Panc1 (cell line): Measurements from ENCODE around the gene SAMD11. TPM values are rescaled to one million over a fixed set of nuclear protein-coding genes. Genes with fewer than 3 reads are reported as not detected.

Experiments used
- ATAC-seq: fragments of 200-7000 bp; cut with Tn5 transposase; 2 replicates; pipeline ENCODE4 v1.9.1; 2020; ENCODE audit warnings: mild to moderate bottlenecking, moderate library complexity
- BruUV-seq: library from RNA; stranded (reverse); fragments of 400-500 nt; replicated peaks from 2 replicates; lab custom pipeline; 2021; lab: Mats Ljungman, UMichigan
- CTCF ChIA-PET: fragments of 300-600 bp; sonication (Branson Sonifier 250); formaldehyde crosslinking; loops from one replicate; lab custom pipeline; 2022; ENCODE audit warnings: antibody characterized with exemption; lab: Charles Lee
- POLR2A ChIA-PET: fragments of 300-600 bp; sonication (Branson Sonifier 250); formaldehyde crosslinking; loops from one replicate; lab custom pipeline; 2022; ENCODE audit warnings: antibody characterized with exemption; lab: Charles Lee
- DNase-seq: peaks from one replicate; pipeline ENCODE4 v3.0.0-alpha.2; 2010; ENCODE audit warnings: low read depth, low spot score
- H3K27ac ChIP-seq: 2 replicates; pipeline ENCODE4 v1.5.1; 2011; ENCODE audit warnings: mild to moderate bottlenecking, low read length, inconsistent platforms
- H3K27me3 ChIP-seq: fragments of 200-500 bp; sonication (Bioruptor generic); 2 replicates; pipeline ENCODE4 v1.6.0; 2014; ENCODE audit warnings: low read length, inconsistent platforms; ENCODE audit not compliant: control insufficient read depth, insufficient read depth
- H3K36me3 ChIP-seq: fragments of 200-500 bp; sonication (Bioruptor generic); 2 replicates; pipeline ENCODE4 v1.5.1; 2014; ENCODE audit warnings: inconsistent platforms, mild to moderate bottlenecking, low read length, moderate library complexity; ENCODE audit not compliant: control insufficient read depth, insufficient read depth
- H3K4me1 ChIP-seq: 2 replicates; pipeline ENCODE4 v1.5.1; 2011; ENCODE audit warnings: inconsistent platforms, mild to moderate bottlenecking, low read length, moderate library complexity; ENCODE audit not compliant: control insufficient read depth, insufficient read depth
- H3K4me3 ChIP-seq, 2 experiments: 2 replicates each; pipeline ENCODE4 v1.5.1; 2011 to 2012; ENCODE audit warnings: low read depth in 2 of 2, low read length in 2 of 2, mild to moderate bottlenecking in 2 of 2, inconsistent platforms in 1 of 2, moderate library complexity in 1 of 2
- H3K9me3 ChIP-seq: fragments of 200-500 bp; sonication (Bioruptor generic); 2 replicates; pipeline ENCODE4 v1.5.1; 2014; ENCODE audit warnings: low read depth, mild to moderate bottlenecking, inconsistent platforms, low read length, moderate library complexity; ENCODE audit not compliant: control insufficient read depth, insufficient read depth
- POLR2AphosphoS5 ChIP-seq: IDR thresholded peaks from 2 replicates; pipeline ENCODE4 v1.6.1; 2012; ENCODE audit warnings: mild to moderate bottlenecking, low read depth, low read length, moderate library complexity
- SIN3A ChIP-seq: IDR thresholded peaks from 2 replicates; pipeline ENCODE4 v1.6.1; 2012; ENCODE audit warnings: low read depth, mild to moderate bottlenecking, low read length, moderate library complexity, borderline replicate concordance; ENCODE audit not compliant: insufficient read depth
- TCF7L2 ChIP-seq: IDR thresholded peaks from 2 replicates; pipeline ENCODE4 v1.6.1; 2011; ENCODE audit warnings: mild to moderate bottlenecking, low read depth, low read length, inconsistent platforms
- in situ Hi-C: cut with HindIII; loops from 2 replicates; pipeline ENCODE4 v1.10.0; 2016; ENCODE audit warnings: low sequenced_read_pairs, low pct_unique_long_range_greater_than_20kb
- intact Hi-C: fragments of 100-400 bp; cut with micrococcal nuclease; formaldehyde crosslinking; loops from one replicate; pipeline ENCODE4 v1.10.0; 2022; ENCODE audit not compliant: unreplicated experiment
- total RNA-seq: library from RNA; stranded (reverse); gene quantifications from one replicate; pipeline ENCODE4 v1.2.1, GENCODE V29; 2021; ENCODE audit not compliant: unreplicated experiment
- TF ChIP-seq, protein P1 (sequence below): fragments of 450-650 bp; IDR thresholded peaks from 2 replicates; pipeline ENCODE4 v1.5.1; 2017; ENCODE audit warnings: mild to moderate bottlenecking
- TF ChIP-seq, protein P2 (sequence below), 2 experiments: IDR thresholded peaks; 2 replicates each; pipeline ENCODE4 v1.6.1; 2011 to 2012; ENCODE audit warnings: low read depth in 2 of 2, control low read depth in 1 of 2, low read length in 1 of 2, mild to moderate bottlenecking in 1 of 2, moderate library complexity in 1 of 2; ENCODE audit not compliant: insufficient read depth in 1 of 2

Gene SAMD11
- total RNA-seq, 1 experiment from 2014 or later, result 51.8 TPM

DNA sequence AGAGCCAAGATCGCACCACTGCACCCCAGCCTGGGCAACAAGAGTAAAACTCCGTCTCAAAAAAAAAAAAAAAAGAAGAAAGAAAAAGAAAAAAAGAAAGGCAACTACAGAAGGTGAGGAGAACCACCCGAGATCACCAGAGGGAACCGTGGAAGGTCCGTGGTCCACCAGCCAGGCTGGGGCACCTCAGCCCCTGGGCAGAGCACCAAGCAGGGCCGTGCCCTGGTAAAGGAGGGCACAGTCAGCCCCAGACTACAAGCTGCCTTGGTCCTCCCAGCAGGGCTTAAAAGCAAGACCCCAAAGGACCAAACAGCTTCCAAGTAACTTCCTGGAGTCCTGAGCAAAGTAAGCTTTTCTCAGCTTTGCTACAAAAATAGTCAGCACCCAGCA lies 8.8 kb upstream of the SAMD11 start:
- TF ChIP-seq, protein P1, sequence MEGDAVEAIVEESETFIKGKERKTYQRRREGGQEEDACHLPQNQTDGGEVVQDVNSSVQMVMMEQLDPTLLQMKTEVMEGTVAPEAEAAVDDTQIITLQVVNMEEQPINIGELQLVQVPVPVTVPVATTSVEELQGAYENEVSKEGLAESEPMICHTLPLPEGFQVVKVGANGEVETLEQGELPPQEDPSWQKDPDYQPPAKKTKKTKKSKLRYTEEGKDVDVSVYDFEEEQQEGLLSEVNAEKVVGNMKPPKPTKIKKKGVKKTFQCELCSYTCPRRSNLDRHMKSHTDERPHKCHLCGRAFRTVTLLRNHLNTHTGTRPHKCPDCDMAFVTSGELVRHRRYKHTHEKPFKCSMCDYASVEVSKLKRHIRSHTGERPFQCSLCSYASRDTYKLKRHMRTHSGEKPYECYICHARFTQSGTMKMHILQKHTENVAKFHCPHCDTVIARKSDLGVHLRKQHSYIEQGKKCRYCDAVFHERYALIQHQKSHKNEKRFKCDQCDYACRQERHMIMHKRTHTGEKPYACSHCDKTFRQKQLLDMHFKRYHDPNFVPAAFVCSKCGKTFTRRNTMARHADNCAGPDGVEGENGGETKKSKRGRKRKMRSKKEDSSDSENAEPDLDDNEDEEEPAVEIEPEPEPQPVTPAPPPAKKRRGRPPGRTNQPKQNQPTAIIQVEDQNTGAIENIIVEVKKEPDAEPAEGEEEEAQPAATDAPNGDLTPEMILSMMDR, result no peak
- no peak for TF ChIP-seq POLR2AphosphoS5
- no peak for TF ChIP-seq SIN3A
- TF ChIP-seq, protein P2, sequence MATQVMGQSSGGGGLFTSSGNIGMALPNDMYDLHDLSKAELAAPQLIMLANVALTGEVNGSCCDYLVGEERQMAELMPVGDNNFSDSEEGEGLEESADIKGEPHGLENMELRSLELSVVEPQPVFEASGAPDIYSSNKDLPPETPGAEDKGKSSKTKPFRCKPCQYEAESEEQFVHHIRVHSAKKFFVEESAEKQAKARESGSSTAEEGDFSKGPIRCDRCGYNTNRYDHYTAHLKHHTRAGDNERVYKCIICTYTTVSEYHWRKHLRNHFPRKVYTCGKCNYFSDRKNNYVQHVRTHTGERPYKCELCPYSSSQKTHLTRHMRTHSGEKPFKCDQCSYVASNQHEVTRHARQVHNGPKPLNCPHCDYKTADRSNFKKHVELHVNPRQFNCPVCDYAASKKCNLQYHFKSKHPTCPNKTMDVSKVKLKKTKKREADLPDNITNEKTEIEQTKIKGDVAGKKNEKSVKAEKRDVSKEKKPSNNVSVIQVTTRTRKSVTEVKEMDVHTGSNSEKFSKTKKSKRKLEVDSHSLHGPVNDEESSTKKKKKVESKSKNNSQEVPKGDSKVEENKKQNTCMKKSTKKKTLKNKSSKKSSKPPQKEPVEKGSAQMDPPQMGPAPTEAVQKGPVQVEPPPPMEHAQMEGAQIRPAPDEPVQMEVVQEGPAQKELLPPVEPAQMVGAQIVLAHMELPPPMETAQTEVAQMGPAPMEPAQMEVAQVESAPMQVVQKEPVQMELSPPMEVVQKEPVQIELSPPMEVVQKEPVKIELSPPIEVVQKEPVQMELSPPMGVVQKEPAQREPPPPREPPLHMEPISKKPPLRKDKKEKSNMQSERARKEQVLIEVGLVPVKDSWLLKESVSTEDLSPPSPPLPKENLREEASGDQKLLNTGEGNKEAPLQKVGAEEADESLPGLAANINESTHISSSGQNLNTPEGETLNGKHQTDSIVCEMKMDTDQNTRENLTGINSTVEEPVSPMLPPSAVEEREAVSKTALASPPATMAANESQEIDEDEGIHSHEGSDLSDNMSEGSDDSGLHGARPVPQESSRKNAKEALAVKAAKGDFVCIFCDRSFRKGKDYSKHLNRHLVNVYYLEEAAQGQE (IDR thresholded peaks at IDR 0.05; ENCODE audit: insufficient read depth in 1 of 2, low read depth in 2 of 2, low read length in 1 of 2), result no peak
- Histone ChIP-seq H3K27ac (no peak overlapping the region), H3K9me3 (no peaks in the 10 kb centered on the region), H3K4me1 (peaks cover 77% of the 10 kb centered on the region), H3K4me3 (no peak overlapping the region), H3K27me3 (no peaks in the 10 kb centered on the region), H3K36me3 (no peaks in the 10 kb centered on the region)
- POLR2A ChIA-PET, result interaction anchor here (0.6 to 0.7 kb wide), 2 partner anchors 14 to 46 kb away, joined by 4 to 9 read pairs; no protein-coding TSS in a partner anchor
- ATAC-seq (no peak), DNase-seq (no peak)
- CTCF ChIA-PET, result no interaction called here
- TSS peak; percentile 82 for BruUV-seq
- intact Hi-C loops, result no loop called here
- in situ Hi-C loops, result no loop called here

DNA sequence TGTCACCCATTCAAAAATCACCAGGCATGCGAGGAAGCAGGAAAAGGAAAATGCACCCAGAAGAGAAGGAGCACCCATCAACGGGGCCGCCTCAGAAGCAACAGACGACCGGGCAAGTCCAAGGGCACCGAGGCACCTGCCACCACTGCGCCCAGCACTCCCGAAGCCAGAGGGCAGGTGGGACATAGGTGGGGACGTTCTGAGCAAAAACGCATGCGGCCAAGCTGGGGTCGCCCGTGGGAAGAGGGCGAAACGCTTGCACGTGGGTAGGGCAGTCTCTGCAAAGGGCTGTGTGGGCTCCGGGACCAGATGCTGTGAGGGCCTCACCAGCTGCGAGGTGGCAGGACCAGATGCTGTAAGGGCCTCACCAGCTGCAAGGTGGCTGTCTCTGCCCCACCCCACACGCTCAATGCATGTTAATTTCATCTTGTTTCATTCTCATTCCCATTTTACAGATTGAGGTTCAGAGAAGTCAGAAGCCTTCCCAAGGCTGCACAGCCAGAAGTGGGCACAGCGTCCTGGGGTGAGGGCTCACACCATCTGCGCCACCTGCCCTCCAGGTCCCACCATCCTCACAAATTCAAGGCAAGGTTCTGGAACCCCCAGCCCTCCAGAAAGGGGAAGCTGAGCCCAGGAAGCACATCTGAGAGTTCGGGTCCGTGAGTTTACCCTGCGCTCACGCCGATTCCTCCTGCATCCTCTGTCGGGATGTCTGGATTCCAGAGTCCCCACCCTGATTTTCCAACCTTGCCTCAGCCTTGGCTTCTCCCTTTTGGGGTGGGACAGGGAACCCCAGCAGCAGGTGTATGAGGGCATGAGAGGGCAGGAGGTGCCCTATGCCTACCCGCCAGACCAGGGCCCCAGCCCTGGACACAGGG lies 8.2 kb upstream of the SAMD11 start:
- H3K4me1 ChIP-seq, result peaks cover 78% of the 10 kb centered on the region
- no peak overlapping the region for H3K4me3 ChIP-seq
- H3K27me3 ChIP-seq, result no peaks in the 10 kb centered on the region
- no peak for DNase-seq
- POLR2A ChIA-PET, result no interaction called here
- TF ChIP-seq, protein P1, result no peak
- no peak for TF ChIP-seq POLR2AphosphoS5
- TF ChIP-seq TCF7L2, result no peak
- TF ChIP-seq, protein P2 (IDR thresholded peaks at IDR 0.05; ENCODE audit: insufficient read depth in 1 of 2, low read depth in 2 of 2, low read length in 1 of 2), result no peak
- no peak for TF ChIP-seq SIN3A
- in situ Hi-C loops (no loop called here), intact Hi-C loops (no loop called here)
- H3K36me3 ChIP-seq, result no peaks in the 10 kb centered on the region
- ATAC-seq, result no peak
- CTCF ChIA-PET, result no interaction called here
- no TSS peak for BruUV-seq
- H3K9me3 ChIP-seq, result no peaks in the 10 kb centered on the region
- H3K27ac ChIP-seq, result peak overlapping the region; percentile 57; the same call in 1 of the 2 replicates
